H9 (cell line): ENCODE measurements around the gene CASP8. TPM values are rescaled to one million over a fixed set of nuclear protein-coding genes. Genes with fewer than 3 reads are reported as not detected.

Experiments used
- DNase-seq: peaks from one replicate; pipeline ENCODE4 v3.0.0-alpha.2; 2017
- H2AFZ ChIP-seq: one replicate; pipeline ENCODE4 v1.6.1; 2013; ENCODE audit warnings: mild to moderate bottlenecking, low read length, control low read depth, moderate library complexity
- H2AK5ac ChIP-seq: 2 replicates; pipeline ENCODE4 v1.6.1; 2013; ENCODE audit warnings: low read length, control low read depth, mixed read lengths; ENCODE audit not compliant: insufficient read length
- H2BK120ac ChIP-seq: one replicate; pipeline ENCODE4 v1.6.1; 2013; ENCODE audit warnings: low read depth, mild to moderate bottlenecking, low read length, control low read depth, inconsistent platforms; ENCODE audit not compliant: poor library complexity, severe bottlenecking
- H2BK12ac ChIP-seq: 2 replicates; pipeline ENCODE4 v1.6.1; 2013; ENCODE audit warnings: low read length, control low read depth, mixed read lengths, low read depth; ENCODE audit not compliant: insufficient read length
- H2BK15ac ChIP-seq: 2 replicates; pipeline ENCODE4 v1.6.1; 2013; ENCODE audit warnings: low read depth, low read length, control low read depth
- H2BK20ac ChIP-seq: one replicate; pipeline ENCODE4 v1.6.1; 2013; ENCODE audit warnings: low read depth, mild to moderate bottlenecking, low read length, control low read depth, inconsistent platforms; ENCODE audit not compliant: poor library complexity, severe bottlenecking
- H2BK5ac ChIP-seq: 2 replicates; pipeline ENCODE4 v1.6.1; 2013; ENCODE audit warnings: low read length, control low read depth, mixed read lengths; ENCODE audit not compliant: insufficient read length
- H3K14ac ChIP-seq: 2 replicates; pipeline ENCODE4 v1.6.1; 2013; ENCODE audit warnings: low read length, control low read depth; ENCODE audit not compliant: insufficient read depth
- H3K18ac ChIP-seq: 2 replicates; pipeline ENCODE4 v1.6.1; 2013; ENCODE audit warnings: low read depth, mild to moderate bottlenecking, mixed read lengths, low read length, control low read depth; ENCODE audit not compliant: insufficient read length
- H3K23ac ChIP-seq: 2 replicates; pipeline ENCODE4 v1.6.1; 2013; ENCODE audit warnings: low read length, control low read depth, mixed read lengths, low read depth; ENCODE audit not compliant: insufficient read length
- H3K23me2 ChIP-seq: 2 replicates; pipeline ENCODE4 v1.6.1; 2013; ENCODE audit warnings: low read depth, mild to moderate bottlenecking, mixed read lengths, low read length, control low read depth; ENCODE audit not compliant: insufficient read length, poor library complexity, severe bottlenecking
- H3K27ac ChIP-seq: 2 replicates; pipeline ENCODE4 v1.5.1; 2013; ENCODE audit warnings: low read length, control low read depth, mixed read lengths, low read depth; ENCODE audit not compliant: insufficient read length
- H3K27me3 ChIP-seq: 2 replicates; pipeline ENCODE4 v1.6.1; 2013; ENCODE audit warnings: low read length, control low read depth, inconsistent platforms; ENCODE audit not compliant: insufficient read depth
- H3K4ac ChIP-seq: 2 replicates; pipeline ENCODE4 v1.6.1; 2013; ENCODE audit warnings: low read depth, mild to moderate bottlenecking, control low read depth, inconsistent platforms, low read length, moderate library complexity
- H3K4me1 ChIP-seq: 2 replicates; pipeline ENCODE4 v1.6.1; 2013; ENCODE audit warnings: low read length, control low read depth, inconsistent platforms; ENCODE audit not compliant: insufficient read depth
- H3K4me2 ChIP-seq: 2 replicates; pipeline ENCODE4 v1.6.1; 2013; ENCODE audit warnings: low read length, control low read depth, mixed read lengths; ENCODE audit not compliant: insufficient read length, insufficient read depth
- H3K56ac ChIP-seq: 2 replicates; pipeline ENCODE4 v1.6.1; 2013; ENCODE audit warnings: low read depth, mild to moderate bottlenecking, mixed read lengths, low read length, control low read depth; ENCODE audit not compliant: insufficient read length
- H3K79me1 ChIP-seq: 2 replicates; pipeline ENCODE4 v1.6.1; 2013; ENCODE audit warnings: low read depth, mild to moderate bottlenecking, moderate library complexity, low read length, control low read depth, inconsistent platforms; ENCODE audit not compliant: insufficient read depth, poor library complexity, severe bottlenecking
- H3K79me2 ChIP-seq: 2 replicates; pipeline ENCODE4 v1.6.1; 2013; ENCODE audit warnings: low read length, control low read depth, inconsistent platforms; ENCODE audit not compliant: insufficient read depth
- H3K9ac ChIP-seq: 2 replicates; pipeline ENCODE4 v1.6.1; 2013; ENCODE audit warnings: low read length, control low read depth, mixed read lengths; ENCODE audit not compliant: insufficient read length; ENCODE audit errors: extremely low read depth
- H3K9me3 ChIP-seq: one replicate; pipeline ENCODE4 v1.6.1; 2013; ENCODE audit warnings: low read depth, low read length, inconsistent platforms; ENCODE audit not compliant: control insufficient read depth
- H3T11ph ChIP-seq: one replicate; pipeline ENCODE4 v1.6.1; 2013; ENCODE audit warnings: mild to moderate bottlenecking, low read length, control low read depth, inconsistent platforms
- H4K20me1 ChIP-seq: one replicate; pipeline ENCODE4 v1.6.1; 2013; ENCODE audit not compliant: control insufficient read depth, insufficient read length, insufficient read depth
- H4K5ac ChIP-seq: 2 replicates; pipeline ENCODE4 v1.6.1; 2013; ENCODE audit warnings: low read depth, mild to moderate bottlenecking, mixed read lengths, low read length, control low read depth; ENCODE audit not compliant: insufficient read length
- H4K8ac ChIP-seq: replicated peaks from 2 replicates; pipeline ENCODE4 v1.6.1; 2013; ENCODE audit warnings: low read length, control low read depth, mixed read lengths, low read depth; ENCODE audit not compliant: insufficient read length
- H4K91ac ChIP-seq: 2 replicates; pipeline ENCODE4 v1.6.1; 2013; ENCODE audit warnings: low read depth, mild to moderate bottlenecking, moderate library complexity, mixed read lengths, low read length, control low read depth; ENCODE audit not compliant: insufficient read length
- H3K27ac Mint-ChIP-seq, 3 experiments: 2 replicates in 2 of 3; 3 replicates in 1 of 3; pipeline ENCODE4 v1.8.0; 2020 to 2021; ENCODE audit warnings: mixed read lengths in 3 of 3, mild to moderate bottlenecking in 1 of 3, moderate library complexity in 1 of 3
- H3K27me3 Mint-ChIP-seq: 2 replicates; pipeline ENCODE4 v1.8.0; 2021; ENCODE audit warnings: low read depth, mild to moderate bottlenecking, moderate library complexity, mixed read lengths
- H3K36me3 Mint-ChIP-seq, 3 experiments: 2 replicates in 2 of 3; 3 replicates in 1 of 3; pipeline ENCODE4 v1.8.0; 2020 to 2021; ENCODE audit warnings: low read depth in 3 of 3, mixed read lengths in 3 of 3; ENCODE audit not compliant: insufficient read depth in 1 of 3
- H3K4me1 Mint-ChIP-seq, 2 experiments: 2 replicates each; pipeline ENCODE4 v1.8.0; 2020; ENCODE audit warnings: mixed read lengths in 2 of 2
- H3K4me3 Mint-ChIP-seq, 2 experiments: 2 replicates in 1 of 2; 3 replicates in 1 of 2; pipeline ENCODE4 v1.8.0; 2020 to 2021; ENCODE audit warnings: mild to moderate bottlenecking in 2 of 2, mixed read lengths in 2 of 2, moderate library complexity in 1 of 2
- H3K9me3 Mint-ChIP-seq, 2 experiments: 2 replicates in 1 of 2; 3 replicates in 1 of 2; pipeline ENCODE4 v1.8.0; 2020; ENCODE audit warnings: mild to moderate bottlenecking in 2 of 2, mixed read lengths in 2 of 2, moderate library complexity in 1 of 2
- WGBS: extraction: QIAGEN DNeasy Blood & Tissue Kit; methylation state at CpG from one replicate; pipeline ENCODE4 v1.1.7; 2013; ENCODE audit warnings: missing lambda C conversion rate, low lambda C conversion rate, mixed read lengths; ENCODE audit not compliant: insufficient read length; ENCODE audit errors: extremely low coverage; 5-methylcytosine and 5-hydroxymethylcytosine counted together
- total RNA-seq: library from RNA; stranded (reverse); gene quantifications from 2 replicates; pipeline ENCODE4 v1.2.1, GENCODE V29; 2021
- TF ChIP-seq, protein P1 (sequence below): fragments of 200-600 bp; sonication (generic); conservative IDR thresholded peaks from 3 replicates; pipeline ENCODE4 v1.8.0; 2021; ENCODE audit warnings: antibody characterized with exemption, mild to moderate bottlenecking

The CASP8 gene
- total RNA-seq, 1 experiment from 2014 or later = 10.0 TPM

DNA sequence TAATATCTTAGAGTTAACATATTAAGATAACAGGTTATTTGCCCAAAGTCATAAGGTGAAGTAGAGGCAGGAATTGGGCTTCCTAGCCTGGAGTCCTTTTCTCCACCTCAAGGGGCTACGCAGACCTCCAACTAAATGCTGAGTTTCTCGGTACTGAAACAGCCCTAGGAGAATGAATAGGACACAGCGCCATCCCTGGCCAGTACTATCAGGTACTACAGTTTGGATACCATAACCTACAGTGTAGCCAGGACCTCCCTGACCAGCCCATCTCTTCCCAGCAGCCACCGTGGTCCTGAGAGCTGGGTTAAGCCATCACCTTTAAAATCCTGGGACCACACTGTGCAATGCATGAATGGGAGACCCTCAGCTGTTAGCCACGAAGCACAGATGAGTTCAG is 15.7 kb downstream of the CASP8 start:
- Histone ChIP-seq H4K20me1 (no peaks in the 10 kb centered on the region), H3K18ac (no peak overlapping the region), H3K79me2 (no peaks in the 10 kb centered on the region), H2AFZ (no peak overlapping the region), H3K79me1 (no peaks in the 10 kb centered on the region), H2AK5ac (no peak overlapping the region), H2BK12ac (no peak overlapping the region), H3K4ac (no peak overlapping the region), H3K27ac (no peak overlapping the region), H3K23me2 (no peaks in the 10 kb centered on the region), H3K23ac (no peak overlapping the region), H4K91ac (no peak overlapping the region), H2BK15ac (no peak overlapping the region), H3K4me1 (no peaks in the 10 kb centered on the region), H2BK120ac (no peak overlapping the region), H3T11ph (no peak overlapping the region), H3K4me2 (no peak overlapping the region), H3K56ac (no peak overlapping the region), H3K27me3 (no peaks in the 10 kb centered on the region), H2BK5ac (no peak overlapping the region), H4K8ac (no peak overlapping the region), H4K5ac (no peak overlapping the region), H3K9me3 (no peaks in the 10 kb centered on the region), H2BK20ac (no peak overlapping the region), H3K14ac (no peak overlapping the region), H3K9ac (no peak overlapping the region)
- no CpG with 5 or more reads among the region's 5 CpGs for WGBS
- TF ChIP-seq, protein P1, sequence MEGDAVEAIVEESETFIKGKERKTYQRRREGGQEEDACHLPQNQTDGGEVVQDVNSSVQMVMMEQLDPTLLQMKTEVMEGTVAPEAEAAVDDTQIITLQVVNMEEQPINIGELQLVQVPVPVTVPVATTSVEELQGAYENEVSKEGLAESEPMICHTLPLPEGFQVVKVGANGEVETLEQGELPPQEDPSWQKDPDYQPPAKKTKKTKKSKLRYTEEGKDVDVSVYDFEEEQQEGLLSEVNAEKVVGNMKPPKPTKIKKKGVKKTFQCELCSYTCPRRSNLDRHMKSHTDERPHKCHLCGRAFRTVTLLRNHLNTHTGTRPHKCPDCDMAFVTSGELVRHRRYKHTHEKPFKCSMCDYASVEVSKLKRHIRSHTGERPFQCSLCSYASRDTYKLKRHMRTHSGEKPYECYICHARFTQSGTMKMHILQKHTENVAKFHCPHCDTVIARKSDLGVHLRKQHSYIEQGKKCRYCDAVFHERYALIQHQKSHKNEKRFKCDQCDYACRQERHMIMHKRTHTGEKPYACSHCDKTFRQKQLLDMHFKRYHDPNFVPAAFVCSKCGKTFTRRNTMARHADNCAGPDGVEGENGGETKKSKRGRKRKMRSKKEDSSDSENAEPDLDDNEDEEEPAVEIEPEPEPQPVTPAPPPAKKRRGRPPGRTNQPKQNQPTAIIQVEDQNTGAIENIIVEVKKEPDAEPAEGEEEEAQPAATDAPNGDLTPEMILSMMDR = peak; percentile 72
- H3K4me1 Mint-ChIP-seq = no peaks in the 10 kb centered on the region
- H3K27ac Mint-ChIP-seq = no peak overlapping the region
- DNase-seq = peak; percentile 71
- no peaks in the 10 kb centered on the region; a peak in 1 of 7 replicates for H3K36me3 Mint-ChIP-seq
- H3K4me3 Mint-ChIP-seq = no peak overlapping the region
- no peaks in the 10 kb centered on the region; a peak in 1 of 5 replicates for H3K9me3 Mint-ChIP-seq
- H3K27me3 Mint-ChIP-seq = no peaks in the 10 kb centered on the region
